Esophagus (tissue), 2 donors: Measurements from ENCODE around the gene HOXA13. TPM values are rescaled to one million over a fixed set of nuclear protein-coding genes. Genes with fewer than 3 reads are reported as not detected.

Experiments used
- H3K27ac ChIP-seq, 2 donors: one replicate each; pipeline ENCODE4 v1.5.1; 2013; ENCODE audit warnings: low read depth in 2 of 2, mild to moderate bottlenecking in 2 of 2, inconsistent platforms in 1 of 2, low read length in 1 of 2, moderate library complexity in 1 of 2
- H3K27me3 ChIP-seq, 2 donors: one replicate each; pipeline ENCODE4 v1.6.1; 2013; ENCODE audit warnings: low read length in 2 of 2, control low read depth in 1 of 2, mild to moderate bottlenecking in 1 of 2; ENCODE audit not compliant: insufficient read depth in 2 of 2, control insufficient read depth in 1 of 2
- H3K36me3 ChIP-seq, 2 donors: one replicate each; pipeline ENCODE4 v1.6.1; 2013; ENCODE audit warnings: low read length in 1 of 2; ENCODE audit not compliant: control insufficient read depth in 2 of 2, insufficient read depth in 2 of 2
- H3K4me1 ChIP-seq, 2 donors: one replicate each; pipeline ENCODE4 v1.6.1; 2013; ENCODE audit warnings: low read length in 1 of 2; ENCODE audit not compliant: control insufficient read depth in 2 of 2, insufficient read depth in 2 of 2
- H3K4me3 ChIP-seq, 2 donors: one replicate each; pipeline ENCODE4 v1.5.1; 2013; ENCODE audit warnings: low read length in 2 of 2, mild to moderate bottlenecking in 2 of 2, low read depth in 1 of 2, moderate library complexity in 1 of 2
- H3K9me3 ChIP-seq, 2 donors: one replicate each; pipeline ENCODE4 v1.6.1; 2013; ENCODE audit warnings: mild to moderate bottlenecking in 2 of 2, low read depth in 1 of 2, low read length in 1 of 2, moderate library complexity in 1 of 2; ENCODE audit not compliant: control insufficient read depth in 2 of 2, insufficient read depth in 1 of 2
- WGBS, 2 donors: extraction: QIAGEN DNeasy Blood & Tissue Kit; methylation state at CpG; one replicate each; pipeline ENCODE4 v1.1.7; 2013; 5-methylcytosine and 5-hydroxymethylcytosine counted together
- polyA plus RNA-seq, 2 donors: library from polyadenylated mRNA; stranded (reverse); fragments of 200-250 nt; gene quantifications; one replicate each; pipeline ENCODE4 v1.2.3, GENCODE V29; 2013
- donor health status: healthy with polysubstance abuse.
- donor health status: Bipolar disorder and iron deficiency.

Gene HOXA13
- polyA plus RNA-seq, 2 donors = not detected

GRCh38 chr7:27165089-27165995 lies 34.5 kb downstream of the HOXA13 start, which contains the start of gene HOXA9:
Gene HOXA9 (minus strand): TSS chr7:27165537. CDS start chr7:27165457, 80 bp downstream.
- peaks cover 5 to 52% of the 10 kb centered on the region in 2 donors for H3K27me3 ChIP-seq
- no peak within 1 kb of the TSS for H3K27ac ChIP-seq

GRCh38 chr7:27164367-27165088 lies 35.4 kb downstream of the HOXA13 start:
- peak overlapping the region; percentile 10 to 12 for H3K4me3 ChIP-seq
- H3K36me3 ChIP-seq = no peaks in the 10 kb centered on the region
- H3K27me3 ChIP-seq = peaks cover 5 to 44% of the 10 kb centered on the region in 2 donors
- H3K4me1 ChIP-seq = peaks cover 2 to 4% of the 10 kb centered on the region in 2 donors
- peaks cover 0 to 14% of the 10 kb centered on the region in 2 donors for H3K9me3 ChIP-seq
- WGBS, 2 donors = 13 to 25% methylated on average over 47 of the region's 47 CpGs
- H3K27ac ChIP-seq = no peak overlapping the region

More at GRCh38 chr7:27165089-27165995, 34.5 kb downstream of the HOXA13 start, which contains the start of gene HOXA9:
- Histone ChIP-seq H3K36me3 (no peaks in the 10 kb centered on the region), H3K4me1 (peaks cover 2 to 4% of the 10 kb centered on the region in 2 donors), H3K4me3 (peak within 1 kb of the TSS; percentile 10 to 18), H3K9me3 (peaks cover 0 to 12% of the 10 kb centered on the region in 2 donors)
- 10 to 11% methylated on average over 82 of the region's 82 CpGs for WGBS, 2 donors

- Histone ChIP-seq H3K27ac (no peak overlapping the region), H3K4me3 (no peak overlapping the region), H3K27me3 (peaks cover 8 to 41% of the 10 kb centered on the region in 2 donors), H3K4me1 (peaks cover 2 to 4% of the 10 kb centered on the region in 2 donors), H3K36me3 (no peaks in the 10 kb centered on the region), H3K9me3 (peaks cover 0 to 14% of the 10 kb centered on the region in 2 donors)
- 49 to 58% methylated on average over 12 of the region's 12 CpGs for WGBS, 2 donors
Measured at GRCh38 chr7:27164045-27164366, 35.9 kb downstream of the HOXA13 start.

- no peaks in the 10 kb centered on the region for H3K36me3 ChIP-seq
- WGBS, 2 donors = 54 to 76% methylated on average over 24 of the region's 24 CpGs
- H3K4me3 ChIP-seq = no peak overlapping the region
- H3K9me3 ChIP-seq = peaks cover 0 to 16% of the 10 kb centered on the region in 2 donors
- H3K27ac ChIP-seq = no peak overlapping the region
- H3K4me1 ChIP-seq = peaks cover 2 to 4% of the 10 kb centered on the region in 2 donors
- peaks cover 7 to 44% of the 10 kb centered on the region in 2 donors for H3K27me3 ChIP-seq
Measured at GRCh38 chr7:27163288-27164044, 36.4 kb downstream of the HOXA13 start.

GRCh38 chr7:27162561-27163287 lies 37.2 kb downstream of the HOXA13 start:
- WGBS, 2 donors = 71 to 81% methylated on average over 7 of the region's 7 CpGs
- Histone ChIP-seq H3K9me3 (peaks cover 0 to 13% of the 10 kb centered on the region in 2 donors), H3K36me3 (no peaks in the 10 kb centered on the region), H3K27ac (no peak overlapping the region), H3K27me3 (peaks cover 4 to 39% of the 10 kb centered on the region in 2 donors), H3K4me3 (no peak overlapping the region), H3K4me1 (peaks cover 2 to 4% of the 10 kb centered on the region in 2 donors)

- Histone ChIP-seq H3K27ac (no peak overlapping the region), H3K4me1 (peaks cover 2 to 4% of the 10 kb centered on the region in 2 donors), H3K36me3 (no peaks in the 10 kb centered on the region), H3K27me3 (peaks cover 4 to 40% of the 10 kb centered on the region in 2 donors), H3K9me3 (peaks cover 0 to 13% of the 10 kb centered on the region in 2 donors), H3K4me3 (no peak overlapping the region)
- 45 to 49% methylated on average over 30 of the region's 30 CpGs for WGBS, 2 donors
Measured at GRCh38 chr7:27161721-27162560, 38.0 kb downstream of the HOXA13 start.

GRCh38 chr7:27161214-27161720 lies 38.6 kb downstream of the HOXA13 start:
- no peaks in the 10 kb centered on the region for H3K36me3 ChIP-seq
- H3K4me1 ChIP-seq = peaks cover 2 to 4% of the 10 kb centered on the region in 2 donors
- 8 to 10% methylated on average over 26 to 27 of the region's 27 CpGs for WGBS, 2 donors
- no peak overlapping the region for H3K27ac ChIP-seq
- H3K9me3 ChIP-seq = peaks cover 0 to 13% of the 10 kb centered on the region in 2 donors
- peak overlapping the region; percentile 66 for H3K4me3 ChIP-seq
- peaks cover 4 to 38% of the 10 kb centered on the region in 2 donors for H3K27me3 ChIP-seq

GRCh38 chr7:27160546-27161213 lies 39.2 kb downstream of the HOXA13 start:
- WGBS, 2 donors = 2% methylated on average over 52 to 54 of the region's 54 CpGs
- Histone ChIP-seq H3K36me3 (no peaks in the 10 kb centered on the region), H3K27ac (no peak overlapping the region), H3K27me3 (peaks cover 4 to 37% of the 10 kb centered on the region in 2 donors), H3K9me3 (peaks cover 0 to 9% of the 10 kb centered on the region in 2 donors), H3K4me1 (peaks cover 0 to 4% of the 10 kb centered on the region in 2 donors), H3K4me3 (peak overlapping the region; percentile 66)
